ENCODE results near the gene MIEF1.

MIEF1 gene

GRCh38 chr22:39477542-39477941, 24.5 kb upstream of the MIEF1 start:
- Mint-ChIP-seq H3K9me3 (no peaks in the 10 kb centered on the region), H3K36me3 (ENCODE audit: low read depth) (no peaks in the 10 kb centered on the region), H3K4me1 (ENCODE audit: low read depth) (peaks cover 4% of the 10 kb centered on the region), H3K4me3 (no peak overlapping the region), H3K27ac (no peak overlapping the region), H3K27me3 (no peaks in the 10 kb centered on the region)
- DNase-seq: no peak

- Mint-ChIP-seq H3K4me3 (no peak overlapping the region), H3K27me3 (no peaks in the 10 kb centered on the region), H3K9me3 (no peaks in the 10 kb centered on the region), H3K4me1 (ENCODE audit: low read depth) (no peaks in the 10 kb centered on the region), H3K36me3 (ENCODE audit: low read depth) (no peaks in the 10 kb centered on the region), H3K27ac (no peak overlapping the region)
- no peak for DNase-seq
These were observed 23.6 kb upstream of the MIEF1 start for GRCh38 chr22:39478441-39478850.

DNA sequence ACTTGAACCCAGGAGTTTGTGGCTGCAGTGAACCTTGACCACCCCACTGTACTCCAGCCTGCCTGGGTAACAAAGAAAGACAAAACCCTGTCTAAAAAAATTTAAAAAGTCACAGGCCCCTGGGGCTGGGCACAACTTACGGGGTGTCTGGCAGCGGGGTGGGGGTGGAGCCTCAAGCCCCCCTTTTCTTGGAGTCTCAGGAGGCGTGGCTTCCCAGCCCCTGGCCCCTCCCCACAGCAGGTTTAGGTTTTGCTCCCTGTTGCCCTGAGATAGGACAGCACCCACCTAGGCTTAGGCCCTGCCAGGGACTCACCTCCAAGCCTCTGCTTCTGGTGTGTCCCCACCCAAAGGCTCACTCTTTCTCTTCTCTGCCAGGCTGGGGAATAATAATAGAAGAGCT, 22.8 kb upstream of the MIEF1 start:
- no peaks in the 10 kb centered on the region for H3K27me3 Mint-ChIP-seq
- no peak overlapping the region for H3K27ac Mint-ChIP-seq
- H3K4me1 Mint-ChIP-seq (ENCODE audit: low read depth): no peaks in the 10 kb centered on the region
- no peak overlapping the region for H3K4me3 Mint-ChIP-seq
- no peaks in the 10 kb centered on the region for H3K36me3 Mint-ChIP-seq (ENCODE audit: low read depth)
- DNase-seq: no peak
- no peaks in the 10 kb centered on the region for H3K9me3 Mint-ChIP-seq

- Mint-ChIP-seq H3K27ac (no peak overlapping the region), H3K9me3 (no peaks in the 10 kb centered on the region), H3K4me1 (ENCODE audit: low read depth) (no peaks in the 10 kb centered on the region), H3K36me3 (ENCODE audit: low read depth) (no peaks in the 10 kb centered on the region), H3K4me3 (no peak overlapping the region), H3K27me3 (no peaks in the 10 kb centered on the region)
- DNase-seq: no peak
These were observed 21.5 kb upstream of the MIEF1 start for GRCh38 chr22:39480557-39480956.

DNA sequence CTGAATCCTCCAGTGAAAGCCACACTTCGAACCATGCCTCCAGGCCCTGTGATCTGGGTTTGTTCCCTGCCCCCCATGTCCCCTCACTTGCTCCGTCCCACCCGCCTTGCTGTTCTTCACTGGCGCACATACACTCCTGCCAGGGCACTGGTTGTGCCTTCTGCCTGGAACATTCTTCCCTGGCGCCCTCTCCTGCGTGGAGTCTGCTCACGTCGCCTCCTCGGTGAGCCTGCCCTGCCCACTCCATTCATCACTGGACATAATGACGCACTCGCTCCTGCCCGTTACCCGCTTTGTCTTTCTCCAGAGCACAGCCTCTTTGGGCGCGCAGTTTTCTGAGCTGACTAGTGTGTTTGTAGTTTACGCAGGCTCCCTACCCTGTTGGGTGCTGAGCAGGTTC, 21.0 kb upstream of the MIEF1 start:
- Mint-ChIP-seq H3K36me3 (ENCODE audit: low read depth) (no peaks in the 10 kb centered on the region), H3K4me1 (ENCODE audit: low read depth) (no peaks in the 10 kb centered on the region), H3K27ac (no peak overlapping the region), H3K4me3 (no peak overlapping the region), H3K27me3 (no peaks in the 10 kb centered on the region), H3K9me3 (no peaks in the 10 kb centered on the region)
- DNase-seq: no peak

GRCh38 chr22:39481595-39481994, 20.5 kb upstream of the MIEF1 start:
- H3K4me1 Mint-ChIP-seq (ENCODE audit: low read depth): no peaks in the 10 kb centered on the region
- H3K36me3 Mint-ChIP-seq (ENCODE audit: low read depth): no peaks in the 10 kb centered on the region
- DNase-seq: no peak
- no peaks in the 10 kb centered on the region for H3K27me3 Mint-ChIP-seq
- H3K9me3 Mint-ChIP-seq: no peaks in the 10 kb centered on the region
- no peak overlapping the region for H3K4me3 Mint-ChIP-seq
- H3K27ac Mint-ChIP-seq: no peak overlapping the region

GRCh38 chr22:39482768-39483167, 19.3 kb upstream of the MIEF1 start:
- no peak for DNase-seq
- no peaks in the 10 kb centered on the region for H3K27me3 Mint-ChIP-seq
- no peaks in the 10 kb centered on the region for H3K9me3 Mint-ChIP-seq
- no peak overlapping the region for H3K27ac Mint-ChIP-seq
- H3K4me1 Mint-ChIP-seq (ENCODE audit: low read depth): no peaks in the 10 kb centered on the region
- no peaks in the 10 kb centered on the region for H3K36me3 Mint-ChIP-seq (ENCODE audit: low read depth)
- H3K4me3 Mint-ChIP-seq: no peak overlapping the region

DNA sequence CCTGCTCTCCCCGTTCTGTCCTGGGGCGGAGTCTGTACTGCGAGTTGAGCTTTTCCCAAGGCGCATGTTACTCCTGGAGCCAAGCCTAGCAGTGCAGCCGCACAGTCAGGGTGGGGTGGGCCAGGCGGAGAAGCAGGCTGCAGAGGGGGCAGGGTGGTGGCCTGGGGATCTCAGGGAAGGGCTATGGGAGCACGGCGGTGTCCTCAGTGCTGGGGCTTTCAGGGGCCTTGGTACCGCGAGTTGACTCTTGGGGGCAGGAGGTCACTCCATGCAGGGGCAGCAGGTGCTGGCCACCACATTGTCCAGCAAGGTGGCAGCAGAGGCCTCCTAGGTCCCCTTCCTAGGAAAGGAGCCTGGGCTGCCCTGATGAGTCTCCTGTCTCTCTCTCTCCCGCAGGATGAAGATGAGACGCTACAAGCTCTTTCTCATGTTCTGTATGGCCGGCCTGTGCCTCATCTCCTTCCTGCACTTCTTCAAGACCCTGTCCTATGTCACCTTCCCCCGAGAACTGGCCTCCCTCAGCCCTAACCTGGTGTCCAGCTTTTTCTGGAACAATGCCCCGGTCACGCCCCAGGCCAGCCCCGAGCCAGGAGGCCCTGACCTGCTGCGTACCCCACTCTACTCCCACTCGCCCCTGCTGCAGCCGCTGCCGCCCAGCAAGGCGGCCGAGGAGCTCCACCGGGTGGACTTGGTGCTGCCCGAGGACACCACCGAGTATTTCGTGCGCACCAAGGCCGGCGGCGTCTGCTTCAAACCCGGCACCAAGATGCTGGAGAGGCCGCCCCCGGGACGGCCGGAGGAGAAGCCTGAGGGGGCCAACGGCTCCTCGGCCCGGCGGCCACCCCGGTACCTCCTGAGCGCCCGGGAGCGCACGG, 14.9 kb upstream of the MIEF1 start:
- Mint-ChIP-seq H3K27me3 (no peaks in the 10 kb centered on the region), H3K27ac (no peak overlapping the region), H3K4me1 (ENCODE audit: low read depth) (peaks cover 7% of the 10 kb centered on the region), H3K4me3 (no peak overlapping the region), H3K36me3 (ENCODE audit: low read depth) (no peaks in the 10 kb centered on the region), H3K9me3 (no peaks in the 10 kb centered on the region)
- no peak for DNase-seq

DNA sequence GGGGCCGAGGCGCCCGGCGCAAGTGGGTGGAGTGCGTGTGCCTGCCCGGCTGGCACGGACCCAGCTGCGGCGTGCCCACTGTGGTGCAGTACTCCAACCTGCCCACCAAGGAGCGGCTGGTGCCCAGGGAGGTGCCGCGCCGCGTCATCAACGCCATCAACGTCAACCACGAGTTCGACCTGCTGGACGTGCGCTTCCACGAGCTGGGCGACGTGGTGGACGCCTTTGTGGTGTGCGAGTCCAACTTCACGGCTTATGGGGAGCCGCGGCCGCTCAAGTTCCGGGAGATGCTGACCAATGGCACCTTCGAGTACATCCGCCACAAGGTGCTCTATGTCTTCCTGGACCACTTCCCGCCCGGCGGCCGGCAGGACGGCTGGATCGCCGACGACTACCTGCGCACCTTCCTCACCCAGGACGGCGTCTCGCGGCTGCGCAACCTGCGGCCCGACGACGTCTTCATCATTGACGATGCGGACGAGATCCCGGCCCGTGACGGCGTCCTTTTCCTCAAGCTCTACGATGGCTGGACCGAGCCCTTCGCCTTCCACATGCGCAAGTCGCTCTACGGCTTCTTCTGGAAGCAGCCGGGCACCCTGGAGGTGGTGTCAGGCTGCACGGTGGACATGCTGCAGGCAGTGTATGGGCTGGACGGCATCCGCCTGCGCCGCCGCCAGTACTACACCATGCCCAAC, 14.1 kb upstream of the MIEF1 start:
- no peaks in the 10 kb centered on the region for H3K9me3 Mint-ChIP-seq

GRCh38 chr22:39488563-39489083, 13.5 kb upstream of the MIEF1 start:
- no peaks in the 10 kb centered on the region for H3K9me3 Mint-ChIP-seq
- no peak overlapping the region for H3K4me3 Mint-ChIP-seq
- H3K27me3 Mint-ChIP-seq: no peaks in the 10 kb centered on the region
- no peak overlapping the region for H3K27ac Mint-ChIP-seq
- peaks cover 9% of the 10 kb centered on the region for H3K4me1 Mint-ChIP-seq (ENCODE audit: low read depth)
- no peaks in the 10 kb centered on the region for H3K36me3 Mint-ChIP-seq (ENCODE audit: low read depth)
- DNase-seq: no peak

More for the DNA sequence above, 14.1 kb upstream of the MIEF1 start:
- Mint-ChIP-seq H3K36me3 (ENCODE audit: low read depth) (no peaks in the 10 kb centered on the region), H3K4me1 (ENCODE audit: low read depth) (peaks cover 7% of the 10 kb centered on the region), H3K27ac (no peak overlapping the region), H3K4me3 (no peak overlapping the region), H3K27me3 (no peaks in the 10 kb centered on the region)
- no peak for DNase-seq

GRCh38 chr22:39489094-39490068, 12.7 kb upstream of the MIEF1 start:
- no peak overlapping the region for H3K4me3 Mint-ChIP-seq
- no peaks in the 10 kb centered on the region for H3K36me3 Mint-ChIP-seq (ENCODE audit: low read depth)
- H3K27me3 Mint-ChIP-seq: no peaks in the 10 kb centered on the region
- H3K9me3 Mint-ChIP-seq: no peaks in the 10 kb centered on the region
- no peak overlapping the region for H3K27ac Mint-ChIP-seq
- peaks cover 9% of the 10 kb centered on the region for H3K4me1 Mint-ChIP-seq (ENCODE audit: low read depth)
- no peak for DNase-seq

- DNase-seq: peak; percentile 78
- H3K4me1 Mint-ChIP-seq (ENCODE audit: low read depth): peaks cover 9% of the 10 kb centered on the region
- H3K36me3 Mint-ChIP-seq (ENCODE audit: low read depth): no peaks in the 10 kb centered on the region
- H3K27ac Mint-ChIP-seq: peak overlapping the region; percentile 23
- H3K4me3 Mint-ChIP-seq: no peak overlapping the region
- H3K27me3 Mint-ChIP-seq: no peaks in the 10 kb centered on the region
- no peaks in the 10 kb centered on the region for H3K9me3 Mint-ChIP-seq
These were observed 11.8 kb upstream of the MIEF1 start for GRCh38 chr22:39490135-39490798.

DNA sequence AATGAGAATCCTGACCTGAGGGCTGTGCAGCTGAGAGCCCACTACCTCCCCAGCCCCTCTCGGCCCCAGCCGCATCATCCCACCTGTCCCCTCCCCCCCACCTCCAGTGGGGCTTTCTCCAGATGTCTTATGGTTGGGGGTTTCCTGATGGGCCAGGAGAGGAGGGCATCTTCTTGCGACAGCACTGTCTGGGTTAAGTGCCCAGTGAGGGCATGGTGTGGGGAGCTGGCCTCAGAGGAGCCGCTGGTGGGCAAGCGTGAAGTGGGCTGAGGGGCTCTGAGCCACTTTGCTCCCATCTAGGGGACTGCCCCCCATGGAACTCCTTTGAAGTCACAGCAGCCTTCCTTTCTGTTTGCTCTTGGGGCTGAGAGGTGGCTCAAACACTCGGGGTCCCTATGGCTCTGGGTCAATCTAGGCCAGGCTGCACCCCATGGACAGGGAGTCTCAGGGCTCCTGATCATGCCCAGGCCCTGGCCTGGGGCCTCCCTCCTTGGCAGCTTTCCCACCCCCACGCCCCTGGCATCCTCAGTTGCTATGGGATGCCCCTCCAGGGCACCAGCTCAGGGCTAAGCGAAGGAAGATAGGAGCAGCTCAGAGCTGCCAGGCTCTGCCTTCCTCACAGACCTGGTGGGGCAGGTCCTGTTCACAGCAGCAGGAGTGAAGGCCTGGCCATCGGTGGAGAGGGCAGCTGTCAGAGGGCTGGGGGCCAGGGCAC, 11.0 kb upstream of the MIEF1 start:
- DNase-seq: no peak
- Mint-ChIP-seq H3K4me1 (ENCODE audit: low read depth) (peaks cover 9% of the 10 kb centered on the region), H3K27ac (no peak overlapping the region), H3K9me3 (no peaks in the 10 kb centered on the region), H3K27me3 (no peaks in the 10 kb centered on the region), H3K36me3 (ENCODE audit: low read depth) (no peaks in the 10 kb centered on the region), H3K4me3 (no peak overlapping the region)
